ENCODE data around the gene GPS2.
"Not testable (repeated sequence)": the region's sequence is repeated elsewhere in the genome, so short reads cannot be mapped to it uniquely, and the experiment has no call there.

- TF ChIP-seq EZH2 (IDR thresholded peaks at IDR 0.05; ENCODE audit: borderline replicate concordance, insufficient read depth, low read depth, low read length, poor library complexity, severe bottlenecking); CTCF (IDR thresholded peaks at IDR 0.05): not testable (repeated sequence)
These were observed 20.6 kb upstream of the GPS2 start for GRCh38 chr17:7335765-7336164.
